Liver (tissue), 9 donors: ENCODE measurements around the gene BANP. TPM values are rescaled to one million over a fixed set of nuclear protein-coding genes. Genes with fewer than 3 reads are reported as not detected.

Experiments used
- DNase-seq: peaks from one replicate; pipeline ENCODE4 v3.0.0-alpha.2; 2017; ENCODE audit warnings: low spot score
- H3K27ac ChIP-seq, 2 donors: one replicate each; pipeline ENCODE4 v1.7.0; 2013; ENCODE audit warnings: inconsistent platforms in 2 of 2, low read length in 2 of 2, control low read depth in 1 of 2, low read depth in 1 of 2, mild to moderate bottlenecking in 1 of 2
- H3K27me3 ChIP-seq, 4 donors: one replicate each; pipeline versions ENCODE4 v1.6.1 to v1.7.0; 2013; ENCODE audit warnings: low read length in 3 of 4, inconsistent platforms in 1 of 4, mild to moderate bottlenecking in 1 of 4, moderate library complexity in 1 of 4; ENCODE audit not compliant: control insufficient read depth in 4 of 4, insufficient read depth in 4 of 4
- H3K36me3 ChIP-seq, 4 donors: one replicate each; pipeline versions ENCODE4 v1.6.1 to v1.7.0; 2013; ENCODE audit warnings: low read length in 3 of 4, mild to moderate bottlenecking in 3 of 4, low read depth in 1 of 4, moderate library complexity in 1 of 4; ENCODE audit not compliant: control insufficient read depth in 4 of 4, insufficient read depth in 3 of 4
- H3K4me1 ChIP-seq, 4 donors: one replicate each; pipeline versions ENCODE4 v1.6.1 to v1.7.0; 2013; ENCODE audit warnings: low read length in 3 of 4, mild to moderate bottlenecking in 3 of 4, moderate library complexity in 1 of 4; ENCODE audit not compliant: control insufficient read depth in 4 of 4, insufficient read depth in 4 of 4
- H3K4me3 ChIP-seq, 3 donors: one replicate each; pipeline versions ENCODE4 v1.6.1 to v1.7.0; 2013; ENCODE audit warnings: low read length in 3 of 3, control low read depth in 1 of 3, low read depth in 1 of 3, mild to moderate bottlenecking in 1 of 3
- H3K9ac ChIP-seq, 2 donors: one replicate each; pipeline ENCODE4 v1.7.0; 2013; ENCODE audit warnings: low read length in 2 of 2, mild to moderate bottlenecking in 2 of 2, moderate library complexity in 2 of 2, control low read depth in 1 of 2, low read depth in 1 of 2
- H3K9me3 ChIP-seq, 4 donors: one replicate each; pipeline versions ENCODE4 v1.6.1 to v1.7.0; 2013; ENCODE audit warnings: low read length in 3 of 4; ENCODE audit not compliant: control insufficient read depth in 4 of 4
- EGR1 ChIP-seq, 2 donors: IDR thresholded peaks; 2 replicates each; pipeline ENCODE4 v1.6.1; 2016 to 2018; ENCODE audit warnings: antibody characterized with exemption in 2 of 2, low read depth in 2 of 2
- FOXA2 ChIP-seq: IDR thresholded peaks from 2 replicates; pipeline ENCODE4 v1.6.1; 2016; ENCODE audit warnings: antibody characterized with exemption
- GABPA ChIP-seq, 2 donors: IDR thresholded peaks in 1 of 2; conservative IDR thresholded peaks in 1 of 2; 2 replicates each; pipeline ENCODE4 v1.6.1; 2016; ENCODE audit warnings: antibody characterized with exemption in 2 of 2, mild to moderate bottlenecking in 1 of 2, moderate library complexity in 1 of 2
- HNF4A ChIP-seq, 2 donors: conservative IDR thresholded peaks; 2 replicates each; pipeline ENCODE4 v1.6.1; 2016; ENCODE audit warnings: antibody characterized with exemption in 2 of 2, mild to moderate bottlenecking in 2 of 2
- HNF4G ChIP-seq: IDR thresholded peaks from 2 replicates; pipeline ENCODE4 v1.6.1; 2016; ENCODE audit warnings: antibody characterized with exemption
- JUND ChIP-seq, 2 donors: IDR thresholded peaks; 2 replicates each; pipeline ENCODE4 v1.6.1; 2016; ENCODE audit warnings: antibody characterized with exemption in 2 of 2
- NR2F2 ChIP-seq: IDR thresholded peaks from 2 replicates; pipeline ENCODE4 v1.6.1; 2016; ENCODE audit warnings: antibody characterized with exemption
- RAD21 ChIP-seq, 2 donors: IDR thresholded peaks; 2 replicates each; pipeline ENCODE4 v1.6.1; 2016; ENCODE audit warnings: antibody characterized with exemption in 2 of 2, mild to moderate bottlenecking in 2 of 2
- RXRA ChIP-seq, 2 donors: IDR thresholded peaks; 2 replicates each; pipeline ENCODE4 v1.6.1; 2017 to 2018; ENCODE audit warnings: antibody characterized with exemption in 2 of 2, mild to moderate bottlenecking in 1 of 2
- SP1 ChIP-seq: IDR thresholded peaks from 2 replicates; pipeline ENCODE4 v1.6.1; 2018; ENCODE audit warnings: antibody characterized with exemption, mild to moderate bottlenecking
- TAF1 ChIP-seq: conservative IDR thresholded peaks from 2 replicates; pipeline ENCODE4 v1.6.1; 2016; ENCODE audit warnings: antibody characterized with exemption, mild to moderate bottlenecking
- YY1 ChIP-seq: IDR thresholded peaks from 2 replicates; pipeline ENCODE4 v1.6.1; 2016; ENCODE audit warnings: antibody characterized with exemption, mild to moderate bottlenecking
- WGBS: extraction: QIAGEN DNeasy Blood & Tissue Kit; methylation state at CpG from one replicate; pipeline ENCODE4 v1.1.7; 2013; 5-methylcytosine and 5-hydroxymethylcytosine counted together
- polyA plus RNA-seq, 2 donors: library from polyadenylated mRNA; stranded (reverse) in 1 of 2; unstranded in 1 of 2; fragments of 200-250 nt in 1 of 2; fragments of >200 nt in 1 of 2; fragmentation: Nextera tagmentation in 1 of 2; extraction: Ambion mirVana in 1 of 2; gene quantifications; one replicate each; pipeline versions ENCODE4 v1.2.1 to v1.2.3, GENCODE V29; 2013 to 2015
- total RNA-seq, 2 donors: library from RNA; depleted of rRNA; stranded (reverse); fragments of >200 nt; gene quantifications; one replicate each; pipeline ENCODE4 v1.2.3, GENCODE V29; 2014
- TF ChIP-seq, protein P1 (sequence below): fragments of 150-350 bp; IDR thresholded peaks from 2 replicates; pipeline ENCODE4 v1.5.1; 2017; ENCODE audit warnings: improper control_type of control experiment, low read depth, low read length; ENCODE audit not compliant: missing input control
- TF ChIP-seq, protein P2 (sequence below): IDR thresholded peaks from 2 replicates; pipeline ENCODE4 v1.6.1; 2016; ENCODE audit warnings: antibody characterized with exemption
- TF ChIP-seq, protein P3 (sequence below): IDR thresholded peaks from 2 replicates; pipeline ENCODE4 v1.6.1; 2016; ENCODE audit warnings: antibody characterized with exemption
- TF ChIP-seq, protein P4 (sequence below): IDR thresholded peaks from 2 replicates; pipeline ENCODE4 v1.6.1; 2016; ENCODE audit warnings: antibody characterized with exemption, mild to moderate bottlenecking
- TF ChIP-seq, protein P5 (sequence below): IDR thresholded peaks from 2 replicates; pipeline ENCODE4 v1.6.1; 2016; ENCODE audit warnings: antibody characterized with exemption
- donor health status: healthy.
- donor health status: healthy.
- donor health status: healthy.
- donor health status: healthy.
- donor health status: healthy.

Gene BANP
- total and polyA plus RNA-seq, 4 donors, result 4.9 to 20.7 (median 13.7) TPM

DNA sequence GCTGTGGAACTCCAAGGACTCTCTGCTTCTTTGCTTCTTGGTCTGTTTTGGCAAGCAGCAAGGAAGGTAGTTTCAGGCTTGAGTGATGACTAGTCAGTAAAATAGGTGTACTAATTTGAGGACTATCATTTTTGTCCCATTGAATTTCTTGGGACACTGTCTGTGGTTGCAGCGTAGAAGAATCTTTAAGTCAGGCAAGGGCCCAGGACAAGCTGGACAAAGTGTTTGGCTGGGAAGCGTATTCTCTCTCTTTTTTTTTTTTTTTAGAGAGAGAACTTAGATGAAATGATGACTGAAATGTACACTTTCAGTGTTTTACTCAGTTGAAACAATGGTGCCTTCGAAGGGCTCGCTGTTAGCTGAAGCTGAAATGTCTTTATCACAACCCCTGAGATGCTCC is 105.0 kb downstream of the BANP start (continued):
- TF ChIP-seq, protein P1, sequence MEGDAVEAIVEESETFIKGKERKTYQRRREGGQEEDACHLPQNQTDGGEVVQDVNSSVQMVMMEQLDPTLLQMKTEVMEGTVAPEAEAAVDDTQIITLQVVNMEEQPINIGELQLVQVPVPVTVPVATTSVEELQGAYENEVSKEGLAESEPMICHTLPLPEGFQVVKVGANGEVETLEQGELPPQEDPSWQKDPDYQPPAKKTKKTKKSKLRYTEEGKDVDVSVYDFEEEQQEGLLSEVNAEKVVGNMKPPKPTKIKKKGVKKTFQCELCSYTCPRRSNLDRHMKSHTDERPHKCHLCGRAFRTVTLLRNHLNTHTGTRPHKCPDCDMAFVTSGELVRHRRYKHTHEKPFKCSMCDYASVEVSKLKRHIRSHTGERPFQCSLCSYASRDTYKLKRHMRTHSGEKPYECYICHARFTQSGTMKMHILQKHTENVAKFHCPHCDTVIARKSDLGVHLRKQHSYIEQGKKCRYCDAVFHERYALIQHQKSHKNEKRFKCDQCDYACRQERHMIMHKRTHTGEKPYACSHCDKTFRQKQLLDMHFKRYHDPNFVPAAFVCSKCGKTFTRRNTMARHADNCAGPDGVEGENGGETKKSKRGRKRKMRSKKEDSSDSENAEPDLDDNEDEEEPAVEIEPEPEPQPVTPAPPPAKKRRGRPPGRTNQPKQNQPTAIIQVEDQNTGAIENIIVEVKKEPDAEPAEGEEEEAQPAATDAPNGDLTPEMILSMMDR, result no peak
- TF ChIP-seq RAD21 (IDR thresholded peaks at IDR 0.05) (no peak), JUND (IDR thresholded peaks at IDR 0.05) (no peak), SP1 (no peak)
- TF ChIP-seq, protein P2, sequence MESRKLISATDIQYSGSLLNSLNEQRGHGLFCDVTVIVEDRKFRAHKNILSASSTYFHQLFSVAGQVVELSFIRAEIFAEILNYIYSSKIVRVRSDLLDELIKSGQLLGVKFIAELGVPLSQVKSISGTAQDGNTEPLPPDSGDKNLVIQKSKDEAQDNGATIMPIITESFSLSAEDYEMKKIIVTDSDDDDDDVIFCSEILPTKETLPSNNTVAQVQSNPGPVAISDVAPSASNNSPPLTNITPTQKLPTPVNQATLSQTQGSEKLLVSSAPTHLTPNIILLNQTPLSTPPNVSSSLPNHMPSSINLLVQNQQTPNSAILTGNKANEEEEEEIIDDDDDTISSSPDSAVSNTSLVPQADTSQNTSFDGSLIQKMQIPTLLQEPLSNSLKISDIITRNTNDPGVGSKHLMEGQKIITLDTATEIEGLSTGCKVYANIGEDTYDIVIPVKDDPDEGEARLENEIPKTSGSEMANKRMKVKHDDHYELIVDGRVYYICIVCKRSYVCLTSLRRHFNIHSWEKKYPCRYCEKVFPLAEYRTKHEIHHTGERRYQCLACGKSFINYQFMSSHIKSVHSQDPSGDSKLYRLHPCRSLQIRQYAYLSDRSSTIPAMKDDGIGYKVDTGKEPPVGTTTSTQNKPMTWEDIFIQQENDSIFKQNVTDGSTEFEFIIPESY, result no peak

DNA sequence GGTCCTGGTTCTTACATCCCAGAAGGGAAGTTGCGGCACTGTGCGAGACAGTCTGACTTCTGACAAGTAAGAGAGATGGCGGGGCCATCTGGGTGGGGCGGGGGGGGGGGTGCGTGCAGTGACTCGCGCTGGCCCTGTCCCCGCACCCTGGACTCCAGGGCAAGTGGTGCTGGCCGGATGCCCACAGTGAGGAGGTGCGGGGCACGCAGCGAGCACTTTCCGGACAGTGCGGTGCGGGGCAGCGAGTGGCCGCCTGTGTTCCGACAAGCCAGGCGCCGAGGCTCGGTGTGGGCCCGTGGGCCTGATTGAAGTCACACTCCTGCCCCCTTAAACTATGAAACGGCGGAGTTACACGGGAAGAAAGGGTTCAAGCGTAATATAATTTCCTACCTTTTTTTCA is 106.4 kb downstream of the BANP start:
- no peak overlapping the region for H3K4me3 ChIP-seq
- no peak overlapping the region for H3K27ac ChIP-seq
- H3K9me3 ChIP-seq, result no peaks in the 10 kb centered on the region
- 98% methylated on average over 26 of the region's 26 CpGs for WGBS
- H3K27me3 ChIP-seq, result no peaks in the 10 kb centered on the region
- H3K4me1 ChIP-seq, result no peaks in the 10 kb centered on the region
- H3K36me3 ChIP-seq, result peaks cover 3 to 26% (median 8%) of the 10 kb centered on the region in 4 donors
- no peak overlapping the region for H3K9ac ChIP-seq
- no peak for DNase-seq
- TF ChIP-seq, protein P3, sequence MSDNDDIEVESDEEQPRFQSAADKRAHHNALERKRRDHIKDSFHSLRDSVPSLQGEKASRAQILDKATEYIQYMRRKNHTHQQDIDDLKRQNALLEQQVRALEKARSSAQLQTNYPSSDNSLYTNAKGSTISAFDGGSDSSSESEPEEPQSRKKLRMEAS, result no peak
- TF ChIP-seq, protein P2, result no peak
- TF ChIP-seq HNF4G (no peak), SP1 (no peak), FOXA2 (no peak), RAD21 (IDR thresholded peaks at IDR 0.05) (no peak), EGR1 (IDR thresholded peaks at IDR 0.05; ENCODE audit: low read depth in 2 of 2) (no peak), YY1 (no peak), TAF1 (no peak), JUND (IDR thresholded peaks at IDR 0.05) (no peak), RXRA (IDR thresholded peaks at IDR 0.05) (no peak), NR2F2 (no peak), GABPA (IDR thresholded peaks at IDR 0.05 in 1 of 2, conservative IDR thresholded peaks at IDR 0.05 in 1 of 2) (no peak), HNF4A (conservative IDR thresholded peaks at IDR 0.05) (no peak)
- TF ChIP-seq, protein P1, result no peak
- TF ChIP-seq, protein P4, sequence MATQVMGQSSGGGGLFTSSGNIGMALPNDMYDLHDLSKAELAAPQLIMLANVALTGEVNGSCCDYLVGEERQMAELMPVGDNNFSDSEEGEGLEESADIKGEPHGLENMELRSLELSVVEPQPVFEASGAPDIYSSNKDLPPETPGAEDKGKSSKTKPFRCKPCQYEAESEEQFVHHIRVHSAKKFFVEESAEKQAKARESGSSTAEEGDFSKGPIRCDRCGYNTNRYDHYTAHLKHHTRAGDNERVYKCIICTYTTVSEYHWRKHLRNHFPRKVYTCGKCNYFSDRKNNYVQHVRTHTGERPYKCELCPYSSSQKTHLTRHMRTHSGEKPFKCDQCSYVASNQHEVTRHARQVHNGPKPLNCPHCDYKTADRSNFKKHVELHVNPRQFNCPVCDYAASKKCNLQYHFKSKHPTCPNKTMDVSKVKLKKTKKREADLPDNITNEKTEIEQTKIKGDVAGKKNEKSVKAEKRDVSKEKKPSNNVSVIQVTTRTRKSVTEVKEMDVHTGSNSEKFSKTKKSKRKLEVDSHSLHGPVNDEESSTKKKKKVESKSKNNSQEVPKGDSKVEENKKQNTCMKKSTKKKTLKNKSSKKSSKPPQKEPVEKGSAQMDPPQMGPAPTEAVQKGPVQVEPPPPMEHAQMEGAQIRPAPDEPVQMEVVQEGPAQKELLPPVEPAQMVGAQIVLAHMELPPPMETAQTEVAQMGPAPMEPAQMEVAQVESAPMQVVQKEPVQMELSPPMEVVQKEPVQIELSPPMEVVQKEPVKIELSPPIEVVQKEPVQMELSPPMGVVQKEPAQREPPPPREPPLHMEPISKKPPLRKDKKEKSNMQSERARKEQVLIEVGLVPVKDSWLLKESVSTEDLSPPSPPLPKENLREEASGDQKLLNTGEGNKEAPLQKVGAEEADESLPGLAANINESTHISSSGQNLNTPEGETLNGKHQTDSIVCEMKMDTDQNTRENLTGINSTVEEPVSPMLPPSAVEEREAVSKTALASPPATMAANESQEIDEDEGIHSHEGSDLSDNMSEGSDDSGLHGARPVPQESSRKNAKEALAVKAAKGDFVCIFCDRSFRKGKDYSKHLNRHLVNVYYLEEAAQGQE, result no peak
- TF ChIP-seq, protein P5, sequence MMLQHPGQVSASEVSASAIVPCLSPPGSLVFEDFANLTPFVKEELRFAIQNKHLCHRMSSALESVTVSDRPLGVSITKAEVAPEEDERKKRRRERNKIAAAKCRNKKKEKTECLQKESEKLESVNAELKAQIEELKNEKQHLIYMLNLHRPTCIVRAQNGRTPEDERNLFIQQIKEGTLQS, result no peak
